Natural killer cell (primary cell): Measurements from ENCODE around the gene FREY1. TPM values are rescaled to one million over a fixed set of nuclear protein-coding genes. Genes with fewer than 3 reads are reported as not detected.

ENCODE experiments used
- ATAC-seq, 3 donors: fragments of 150-1000 bp in 2 of 3; fragments of 200-7000 bp in 1 of 3; cut with Tn5 transposase; 1 replicate in 1 of 3; 2 replicates in 2 of 3; pipeline ENCODE4 v1.10.0; 2021; ENCODE audit warnings: mild to moderate bottlenecking in 2 of 3, moderate library complexity in 2 of 3
- DNase-seq, 2 donors: peaks; one replicate each; pipeline versions ENCODE4 v3.0.0 to v3.0.0-alpha.2; 2013 to 2021; ENCODE audit warnings: mixed read lengths in 1 of 2
- H3K27ac ChIP-seq: one replicate; pipeline ENCODE4 v1.5.1; 2013; ENCODE audit warnings: mild to moderate bottlenecking, low read length
- H3K27me3 ChIP-seq: one replicate; pipeline ENCODE4 v1.6.1; 2013; ENCODE audit warnings: low read length; ENCODE audit not compliant: control insufficient read depth, insufficient read depth
- H3K36me3 ChIP-seq: one replicate; pipeline ENCODE4 v1.6.1; 2013; ENCODE audit warnings: low read length; ENCODE audit not compliant: control insufficient read depth, insufficient read depth
- H3K4me1 ChIP-seq: one replicate; pipeline ENCODE4 v1.6.1; 2013; ENCODE audit warnings: low read length; ENCODE audit not compliant: control insufficient read depth, insufficient read depth
- H3K4me3 ChIP-seq: one replicate; pipeline ENCODE4 v1.5.1; 2013; ENCODE audit warnings: low read length
- H3K9me3 ChIP-seq: one replicate; pipeline ENCODE4 v1.6.1; 2013; ENCODE audit warnings: low read length; ENCODE audit not compliant: control insufficient read depth, insufficient read depth
- H3K27ac Mint-ChIP-seq, 2 donors: one replicate each; pipeline ENCODE4 v1.8.0; 2022; ENCODE audit warnings: mild to moderate bottlenecking in 2 of 2, mixed read lengths in 2 of 2, moderate library complexity in 1 of 2
- H3K27me3 Mint-ChIP-seq, 2 donors: one replicate each; pipeline ENCODE4 v1.8.0; 2022; ENCODE audit warnings: low read depth in 2 of 2, mixed read lengths in 2 of 2
- H3K36me3 Mint-ChIP-seq: one replicate; pipeline ENCODE4 v1.8.0; 2022; ENCODE audit warnings: mixed read lengths
- H3K4me1 Mint-ChIP-seq, 2 donors: one replicate each; pipeline ENCODE4 v1.8.0; 2022; ENCODE audit warnings: mixed read lengths in 2 of 2
- H3K4me3 Mint-ChIP-seq: one replicate; pipeline ENCODE4 v1.8.0; 2022; ENCODE audit warnings: mild to moderate bottlenecking, moderate library complexity, mixed read lengths
- H3K9me3 Mint-ChIP-seq, 2 donors: one replicate each; pipeline ENCODE4 v1.8.0; 2022; ENCODE audit warnings: mixed read lengths in 2 of 2
- WGBS: methylation state at CpG from one replicate; pipeline ENCODE4 v1.1.7; 2013; ENCODE audit warnings: missing lambda C conversion rate; ENCODE audit not compliant: insufficient coverage; 5-methylcytosine and 5-hydroxymethylcytosine counted together
- intact Hi-C: fragments of 100-400 bp; cut with micrococcal nuclease; formaldehyde crosslinking; loops from one replicate; pipeline ENCODE4 v1.14.2; 2022
- total RNA-seq, 4 donors: library from RNA; stranded (reverse); fragments of 120-200 nt in 1 of 4; gene quantifications; one replicate each; pipeline versions ENCODE4 v1.2.3 to v1.2.4, GENCODE V29; 2013 to 2022
- TF ChIP-seq, protein P1 (sequence below): fragments of 200-600 bp; IDR thresholded peaks from one replicate; pipeline ENCODE4 v1.8.0; 2022; ENCODE audit warnings: antibody characterized with exemption

Gene FREY1
- total RNA-seq, 3 donors from 2014 or later (not counting 1 experiment from before 2014, with no cell fraction given), result 3.7 to 6.8 (median 3.9) TPM

DNA sequence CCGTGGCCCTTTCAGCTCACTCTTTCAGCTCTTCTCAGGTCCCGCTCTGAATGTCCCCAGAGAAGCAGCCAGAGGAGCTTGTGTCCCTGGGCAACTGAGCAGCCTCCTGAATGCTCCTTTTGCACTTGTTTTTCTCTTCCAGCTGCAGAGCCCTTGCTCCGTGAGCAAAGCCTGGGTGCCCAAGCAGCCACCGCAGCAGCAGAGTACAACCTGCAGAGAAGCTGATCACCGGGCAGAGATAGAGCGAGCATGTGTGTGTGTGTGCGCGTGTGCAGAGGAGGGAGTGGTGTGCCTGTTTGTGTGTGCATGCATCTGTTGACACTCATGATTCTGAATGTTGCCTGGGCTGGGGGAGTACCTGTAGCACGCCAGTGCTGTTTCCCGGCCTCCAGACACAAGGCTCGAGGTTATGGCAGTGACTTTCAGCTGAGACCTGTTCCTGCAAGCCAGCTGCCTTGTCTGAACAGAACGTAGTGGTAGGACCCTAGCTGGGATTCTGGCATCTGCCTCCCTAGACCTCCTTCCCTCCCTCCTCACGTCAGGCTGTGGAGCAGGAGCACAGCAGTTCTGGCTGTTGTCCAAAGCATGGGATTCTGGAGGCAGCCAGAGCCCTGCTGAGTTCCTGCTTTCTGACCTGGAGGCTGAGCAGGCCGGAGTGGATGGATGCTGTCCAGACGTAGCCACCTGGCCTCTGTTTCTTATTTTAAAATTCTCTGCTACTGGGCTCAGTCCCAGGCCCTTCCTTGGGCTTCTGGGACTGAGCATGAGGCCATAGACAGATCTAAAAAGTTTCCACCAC lies 26.1 kb downstream of the FREY1 start:
- Histone ChIP-seq H3K9me3 (no peaks in the 10 kb centered on the region), H3K27ac (no peak overlapping the region), H3K4me1 (peaks cover 10% of the 10 kb centered on the region), H3K4me3 (no peak overlapping the region), H3K27me3 (peaks cover under 1% of the 10 kb centered on the region), H3K36me3 (peaks cover 48% of the 10 kb centered on the region)
- TF ChIP-seq, protein P1, sequence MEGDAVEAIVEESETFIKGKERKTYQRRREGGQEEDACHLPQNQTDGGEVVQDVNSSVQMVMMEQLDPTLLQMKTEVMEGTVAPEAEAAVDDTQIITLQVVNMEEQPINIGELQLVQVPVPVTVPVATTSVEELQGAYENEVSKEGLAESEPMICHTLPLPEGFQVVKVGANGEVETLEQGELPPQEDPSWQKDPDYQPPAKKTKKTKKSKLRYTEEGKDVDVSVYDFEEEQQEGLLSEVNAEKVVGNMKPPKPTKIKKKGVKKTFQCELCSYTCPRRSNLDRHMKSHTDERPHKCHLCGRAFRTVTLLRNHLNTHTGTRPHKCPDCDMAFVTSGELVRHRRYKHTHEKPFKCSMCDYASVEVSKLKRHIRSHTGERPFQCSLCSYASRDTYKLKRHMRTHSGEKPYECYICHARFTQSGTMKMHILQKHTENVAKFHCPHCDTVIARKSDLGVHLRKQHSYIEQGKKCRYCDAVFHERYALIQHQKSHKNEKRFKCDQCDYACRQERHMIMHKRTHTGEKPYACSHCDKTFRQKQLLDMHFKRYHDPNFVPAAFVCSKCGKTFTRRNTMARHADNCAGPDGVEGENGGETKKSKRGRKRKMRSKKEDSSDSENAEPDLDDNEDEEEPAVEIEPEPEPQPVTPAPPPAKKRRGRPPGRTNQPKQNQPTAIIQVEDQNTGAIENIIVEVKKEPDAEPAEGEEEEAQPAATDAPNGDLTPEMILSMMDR, result no peak
- H3K9me3 Mint-ChIP-seq, result no peaks in the 10 kb centered on the region
- H3K27me3 Mint-ChIP-seq, result peaks cover 0 to 3% of the 10 kb centered on the region in 2 donors
- H3K27ac Mint-ChIP-seq, result no peak overlapping the region
- no peak overlapping the region for H3K4me3 Mint-ChIP-seq
- 96% methylated on average over 15 of the region's 15 CpGs for WGBS
- no peaks in the 10 kb centered on the region for H3K36me3 Mint-ChIP-seq
- ATAC-seq, result no peak
- intact Hi-C loops, result no loop called here
- DNase-seq, result no peak
- H3K4me1 Mint-ChIP-seq, result peaks cover 12 to 16% of the 10 kb centered on the region in 2 donors

DNA sequence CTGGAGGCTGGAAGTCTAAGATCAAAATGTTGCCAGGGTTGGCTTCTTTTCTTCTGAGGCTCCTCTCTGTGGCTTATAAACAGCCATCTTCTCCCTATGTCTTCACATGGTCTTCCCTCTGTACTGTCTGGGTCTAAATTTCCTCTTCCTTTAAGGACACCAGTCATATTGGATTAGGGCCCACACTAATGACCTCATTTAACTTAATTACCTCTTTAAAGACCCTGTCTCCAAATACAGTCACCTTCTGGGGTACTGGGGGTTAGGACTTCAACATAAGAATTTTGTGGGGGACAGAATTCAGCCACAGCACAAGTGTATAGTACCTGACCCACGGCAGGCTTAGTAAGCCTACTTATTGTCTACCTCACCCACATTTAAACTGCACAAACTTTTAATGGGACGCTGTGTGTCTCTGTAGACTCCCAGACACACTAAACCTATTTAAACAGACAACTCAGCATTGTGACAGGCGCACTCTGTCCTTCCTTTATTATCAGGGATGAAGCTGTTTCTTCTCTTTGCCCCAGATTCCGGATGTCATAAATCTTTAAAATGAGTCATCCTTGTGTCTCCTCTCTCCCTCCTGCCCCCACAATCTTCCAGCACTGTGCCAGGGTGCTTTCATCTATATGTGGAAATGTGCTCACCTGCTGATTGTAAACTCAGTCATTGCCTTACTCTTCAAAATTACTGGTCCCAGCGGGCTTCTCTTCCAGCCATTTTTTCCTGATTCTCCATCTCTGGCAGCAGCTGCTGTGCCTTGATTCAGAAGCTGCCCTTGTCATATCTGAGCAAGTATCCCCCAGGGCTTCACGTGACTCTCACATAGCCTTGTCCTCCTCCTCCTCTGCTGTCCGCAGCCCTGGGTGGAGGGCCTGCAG lies 27.0 kb downstream of the FREY1 start:
- TF ChIP-seq, protein P1, result no peak
- DNase-seq, result no peak
- no peak overlapping the region for H3K4me3 ChIP-seq
- Mint-ChIP-seq H3K27me3 (peaks cover 0 to 3% of the 10 kb centered on the region in 2 donors), H3K4me1 (peaks cover 12% of the 10 kb centered on the region in 2 donors), H3K9me3 (no peaks in the 10 kb centered on the region), H3K4me3 (no peak overlapping the region), H3K27ac (no peak overlapping the region), H3K36me3 (no peaks in the 10 kb centered on the region)
- H3K9me3 ChIP-seq, result no peaks in the 10 kb centered on the region
- no peak for ATAC-seq
- no peaks in the 10 kb centered on the region for H3K27me3 ChIP-seq
- WGBS, result 95% methylated on average over 7 of the region's 7 CpGs
- no peak overlapping the region for H3K27ac ChIP-seq
- H3K4me1 ChIP-seq, result peaks cover 4% of the 10 kb centered on the region
- intact Hi-C loops, result loop anchor here (10.0 kb wide), 1 partner anchor 125 kb away; no protein-coding TSS in a partner anchor
- peaks cover 52% of the 10 kb centered on the region for H3K36me3 ChIP-seq

DNA sequence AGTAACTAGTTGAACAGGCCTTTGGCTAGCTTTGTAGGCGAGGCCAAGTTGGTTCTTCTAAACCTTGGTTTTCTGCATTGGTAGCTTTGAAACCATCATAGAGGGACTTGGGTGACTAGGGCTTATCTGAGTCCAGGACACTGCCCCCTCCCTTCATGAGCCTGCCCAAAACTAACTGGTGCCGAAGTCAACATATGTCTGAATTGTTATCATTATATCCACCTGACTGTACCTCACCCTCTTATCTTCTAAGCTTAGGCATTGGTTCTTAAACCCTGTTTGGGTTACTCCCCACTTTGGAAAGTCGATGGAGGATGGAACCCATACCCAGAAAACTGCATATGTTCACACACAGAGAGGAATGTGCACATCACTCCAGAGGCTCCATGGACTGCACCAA lies 29.2 kb downstream of the FREY1 start:
- Histone ChIP-seq H3K27ac (no peak overlapping the region), H3K27me3 (no peaks in the 10 kb centered on the region), H3K4me3 (no peak overlapping the region), H3K36me3 (peaks cover 65% of the 10 kb centered on the region), H3K4me1 (no peaks in the 10 kb centered on the region), H3K9me3 (no peaks in the 10 kb centered on the region)
- peaks cover 0 to 5% of the 10 kb centered on the region in 2 donors for H3K4me1 Mint-ChIP-seq
- no peaks in the 10 kb centered on the region for H3K9me3 Mint-ChIP-seq
- WGBS, result 94% methylated on average over 3 of the region's 3 CpGs
- no peak overlapping the region for H3K27ac Mint-ChIP-seq
- no peak overlapping the region for H3K4me3 Mint-ChIP-seq
- TF ChIP-seq, protein P1, result no peak
- intact Hi-C loops, result loop anchor here (10.0 kb wide), 1 partner anchor 127 kb away; no protein-coding TSS in a partner anchor
- no peaks in the 10 kb centered on the region for H3K36me3 Mint-ChIP-seq
- ATAC-seq, result no peak
- DNase-seq, result no peak
- no peaks in the 10 kb centered on the region for H3K27me3 Mint-ChIP-seq
